Muscle layer of duodenum (tissue), 2 donors: Measurements from ENCODE around the gene ZBTB20.

Experiments used
- H3K27ac ChIP-seq: one replicate; pipeline ENCODE4 v1.7.0; 2013; ENCODE audit warnings: mild to moderate bottlenecking, low read length
- H3K27me3 ChIP-seq: one replicate; pipeline ENCODE4 v1.7.0; 2013; ENCODE audit warnings: low read depth, mild to moderate bottlenecking, control low read depth, low read length
- H3K36me3 ChIP-seq, 2 donors: one replicate each; pipeline ENCODE4 v1.7.0; 2013; ENCODE audit warnings: low read length in 2 of 2, control low read depth in 1 of 2, mild to moderate bottlenecking in 1 of 2; ENCODE audit not compliant: insufficient read depth in 2 of 2, control insufficient read depth in 1 of 2
- H3K4me1 ChIP-seq, 2 donors: one replicate each; pipeline ENCODE4 v1.7.0; 2013; ENCODE audit warnings: low read length in 2 of 2, mild to moderate bottlenecking in 2 of 2, control low read depth in 1 of 2, moderate library complexity in 1 of 2; ENCODE audit not compliant: insufficient read depth in 2 of 2, control insufficient read depth in 1 of 2
- H3K4me3 ChIP-seq, 2 donors: one replicate each; pipeline ENCODE4 v1.7.0; 2013; ENCODE audit warnings: low read length in 2 of 2, low read depth in 1 of 2, mild to moderate bottlenecking in 1 of 2
- H3K9me3 ChIP-seq, 2 donors: one replicate each; pipeline ENCODE4 v1.7.0; 2013; ENCODE audit warnings: low read length in 2 of 2, control low read depth in 1 of 2, mild to moderate bottlenecking in 1 of 2; ENCODE audit not compliant: control insufficient read depth in 1 of 2
- donor health status: healthy.

The ZBTB20 gene

GRCh38 chr3:114455432-114455831 is 691.7 kb downstream of the ZBTB20 start:
- H3K4me1 ChIP-seq: peaks cover 0 to 12% of the 10 kb centered on the region in 2 donors
- no peak overlapping the region for H3K27ac ChIP-seq
- H3K27me3 ChIP-seq: no peaks in the 10 kb centered on the region
- H3K4me3 ChIP-seq: peak overlapping the region; percentile 64 to 72
- H3K9me3 ChIP-seq: no peaks in the 10 kb centered on the region
- H3K36me3 ChIP-seq: no peaks in the 10 kb centered on the region

- H3K4me3 ChIP-seq: peak overlapping the region; percentile 64 to 72
- no peaks in the 10 kb centered on the region for H3K36me3 ChIP-seq
- no peaks in the 10 kb centered on the region for H3K9me3 ChIP-seq
- H3K27ac ChIP-seq: peak overlapping the region; percentile 47
- H3K4me1 ChIP-seq: peaks cover 0 to 16% of the 10 kb centered on the region in 2 donors
- no peaks in the 10 kb centered on the region for H3K27me3 ChIP-seq
These were observed 692.4 kb downstream of the ZBTB20 start for GRCh38 chr3:114454551-114455251.

GRCh38 chr3:114453361-114453780 is 693.7 kb downstream of the ZBTB20 start:
- H3K36me3 ChIP-seq: no peaks in the 10 kb centered on the region
- no peak overlapping the region for H3K4me3 ChIP-seq
- no peak overlapping the region for H3K27ac ChIP-seq
- no peaks in the 10 kb centered on the region for H3K9me3 ChIP-seq
- peaks cover 0 to 18% of the 10 kb centered on the region in 2 donors for H3K4me1 ChIP-seq
- H3K27me3 ChIP-seq: no peaks in the 10 kb centered on the region

- H3K4me3 ChIP-seq: no peak overlapping the region
- no peaks in the 10 kb centered on the region for H3K9me3 ChIP-seq
- H3K4me1 ChIP-seq: peaks cover 0 to 18% of the 10 kb centered on the region in 2 donors
- H3K27ac ChIP-seq: no peak overlapping the region
- no peaks in the 10 kb centered on the region for H3K36me3 ChIP-seq
- H3K27me3 ChIP-seq: no peaks in the 10 kb centered on the region
These were observed 694.2 kb downstream of the ZBTB20 start for GRCh38 chr3:114452937-114453336.

- Histone ChIP-seq H3K4me3 (no peak overlapping the region), H3K9me3 (no peaks in the 10 kb centered on the region), H3K4me1 (peaks cover 0 to 22% of the 10 kb centered on the region in 2 donors), H3K36me3 (no peaks in the 10 kb centered on the region), H3K27me3 (no peaks in the 10 kb centered on the region), H3K27ac (peak overlapping the region; percentile 76)
These were observed 694.8 kb downstream of the ZBTB20 start for GRCh38 chr3:114452256-114452655.

- peak overlapping the region; percentile 76 for H3K27ac ChIP-seq
- peak overlapping the region; percentile 30 to 46 for H3K4me3 ChIP-seq
- peaks cover 0 to 28% of the 10 kb centered on the region in 2 donors for H3K4me1 ChIP-seq
- no peaks in the 10 kb centered on the region for H3K9me3 ChIP-seq
- H3K36me3 ChIP-seq: no peaks in the 10 kb centered on the region
- H3K27me3 ChIP-seq: no peaks in the 10 kb centered on the region
These were observed 695.5 kb downstream of the ZBTB20 start for GRCh38 chr3:114451561-114452018.

GRCh38 chr3:114451051-114451451 is 696.0 kb downstream of the ZBTB20 start:
- H3K4me3 ChIP-seq: peak overlapping the region; percentile 30 to 46
- H3K27ac ChIP-seq: peak overlapping the region; percentile 76

GRCh38 chr3:114450008-114450596 is 697.0 kb downstream of the ZBTB20 start:
- H3K27me3 ChIP-seq: no peaks in the 10 kb centered on the region
- H3K27ac ChIP-seq: no peak overlapping the region
- no peaks in the 10 kb centered on the region for H3K9me3 ChIP-seq
- no peaks in the 10 kb centered on the region for H3K36me3 ChIP-seq
- H3K4me3 ChIP-seq: no peak overlapping the region
- peaks cover 0 to 35% of the 10 kb centered on the region in 2 donors for H3K4me1 ChIP-seq

More at GRCh38 chr3:114451051-114451451, 696.0 kb downstream of the ZBTB20 start:
- Histone ChIP-seq H3K27me3 (no peaks in the 10 kb centered on the region), H3K9me3 (no peaks in the 10 kb centered on the region), H3K4me1 (peaks cover 0 to 34% of the 10 kb centered on the region in 2 donors), H3K36me3 (no peaks in the 10 kb centered on the region)

- Histone ChIP-seq H3K27me3 (no peaks in the 10 kb centered on the region), H3K36me3 (no peaks in the 10 kb centered on the region), H3K4me3 (no peak overlapping the region), H3K4me1 (peaks cover 0 to 35% of the 10 kb centered on the region in 2 donors), H3K9me3 (no peaks in the 10 kb centered on the region), H3K27ac (no peak overlapping the region)
These were observed 697.6 kb downstream of the ZBTB20 start for GRCh38 chr3:114449271-114450007.

GRCh38 chr3:114447950-114448479 is 699.1 kb downstream of the ZBTB20 start:
- Histone ChIP-seq H3K36me3 (no peaks in the 10 kb centered on the region), H3K9me3 (no peaks in the 10 kb centered on the region), H3K4me1 (peaks cover 0 to 32% of the 10 kb centered on the region in 2 donors), H3K27me3 (no peaks in the 10 kb centered on the region), H3K4me3 (no peak overlapping the region), H3K27ac (no peak overlapping the region)

GRCh38 chr3:114447545-114447944 is 699.5 kb downstream of the ZBTB20 start:
- Histone ChIP-seq H3K27me3 (no peaks in the 10 kb centered on the region), H3K4me3 (no peak overlapping the region), H3K27ac (no peak overlapping the region), H3K9me3 (no peaks in the 10 kb centered on the region), H3K36me3 (no peaks in the 10 kb centered on the region), H3K4me1 (peaks cover 0 to 31% of the 10 kb centered on the region in 2 donors)
